GM12878 (cell line): Measurements from ENCODE around the gene DEFB114. TPM values are rescaled to one million over a fixed set of nuclear protein-coding genes. Genes with fewer than 3 reads are reported as not detected.

Source experiments
- ATAC-seq: fragments of 200-7000 bp; cut with Tn5 transposase; 3 replicates; pipeline ENCODE4 v1.9.1; 2020; ENCODE audit warnings: mild to moderate bottlenecking, moderate library complexity
- BruUV-seq: library from RNA; stranded (reverse); fragments of 400-500 nt; replicated peaks from 2 replicates; lab custom pipeline; 2021; lab: Mats Ljungman, UMichigan
- CTCF ChIA-PET: fragments of 300-600 bp; sonication (Branson Sonifier 250); formaldehyde crosslinking; extraction: SDS; loops from one replicate; lab custom pipeline; 2021; ENCODE audit warnings: inconsistent platforms; lab: Yijun Ruan, JAX
- POLR2A ChIA-PET: fragments of 350-600 bp; formaldehyde crosslinking; extraction: SDS; loops from one replicate; lab custom pipeline; 2021; ENCODE audit warnings: inconsistent platforms; lab: Charles Lee
- RAD21 ChIA-PET: fragments of 300-600 bp; sonication (Branson Sonifier 250); formaldehyde crosslinking; loops from one replicate; lab custom pipeline; 2023; ENCODE audit warnings: antibody characterized with exemption; ENCODE audit not compliant: unreplicated experiment; lab: Charles Lee
- SMC1A ChIA-PET: fragments of 300-600 bp; sonication (Branson Sonifier 250); formaldehyde crosslinking; loops from one replicate; lab custom pipeline; 2023; ENCODE audit not compliant: unreplicated experiment, uncharacterized antibody; lab: Charles Lee
- DNase-seq: peaks from one replicate; pipeline ENCODE4 v3.0.0-alpha.2; 2011; ENCODE audit warnings: low read depth, low spot score
- FAIRE-seq: peaks from 3 replicates; lab custom pipeline; 2011; peaks lifted over from hg19 to GRCh38; lab: Jason Lieb, UNC
- H2AFZ ChIP-seq: 2 replicates; pipeline ENCODE4 v1.6.0; 2011; ENCODE audit warnings: low read depth, low read length, control low read depth; ENCODE audit not compliant: control insufficient read depth
- H3K27ac ChIP-seq: 2 replicates; pipeline ENCODE4 v1.5.1; 2011; ENCODE audit warnings: control low read depth; ENCODE audit not compliant: control insufficient read depth, insufficient read depth
- H3K27me3 ChIP-seq, 2 experiments: replicated peaks in 1 of 2; 2 replicates each; pipeline versions ENCODE4 v1.6.0 to v1.6.1; 2011; ENCODE audit warnings: low read length in 1 of 2; ENCODE audit not compliant: control insufficient read depth in 2 of 2, insufficient read depth in 2 of 2
- H3K36me3 ChIP-seq, 2 experiments: 2 replicates each; pipeline ENCODE4 v1.5.1; 2011; ENCODE audit warnings: low read length in 1 of 2; ENCODE audit not compliant: control insufficient read depth in 2 of 2, insufficient read depth in 2 of 2
- H3K4me1 ChIP-seq: 2 replicates; pipeline ENCODE4 v1.6.1; 2011; ENCODE audit warnings: mild to moderate bottlenecking, low read length, moderate library complexity, mixed read lengths; ENCODE audit not compliant: control insufficient read depth, insufficient read depth
- H3K4me2 ChIP-seq: 2 replicates; pipeline ENCODE4 v1.6.0; 2011; ENCODE audit warnings: control low read depth; ENCODE audit not compliant: control insufficient read depth, insufficient read depth
- H3K4me3 ChIP-seq: fragments of 200-600 bp; sonication (generic); 2 replicates; pipeline ENCODE4 v1.5.1; 2016
- H3K79me2 ChIP-seq: 2 replicates; pipeline ENCODE4 v1.6.0; 2011; ENCODE audit warnings: low read length; ENCODE audit not compliant: control insufficient read depth, insufficient read depth
- H3K9ac ChIP-seq: 2 replicates; pipeline ENCODE4 v1.8.0; 2011; ENCODE audit warnings: low read length, control low read depth, mixed read lengths; ENCODE audit not compliant: control insufficient read depth, insufficient read depth
- H3K9me3 ChIP-seq: replicated peaks from 3 replicates; pipeline ENCODE4 v1.5.1; 2011; ENCODE audit warnings: mild to moderate bottlenecking, low read length; ENCODE audit not compliant: control insufficient read depth, insufficient read depth
- H4K20me1 ChIP-seq: 2 replicates; pipeline ENCODE4 v1.6.0; 2011; ENCODE audit not compliant: control insufficient read depth, insufficient read depth
- MTA2 ChIP-seq: fragments of 450-650 bp; IDR thresholded peaks from 2 replicates; pipeline ENCODE4 v1.6.1; 2016; ENCODE audit warnings: low read depth, mild to moderate bottlenecking, moderate library complexity
- NR2F1 ChIP-seq: fragments of 450-650 bp; conservative IDR thresholded peaks from 2 replicates; pipeline ENCODE4 v1.6.1; 2017; ENCODE audit warnings: mild to moderate bottlenecking
- RELA ChIP-seq: fragments of 450-650 bp; IDR thresholded peaks from 2 replicates; pipeline ENCODE4 v1.8.0; 2014; ENCODE audit warnings: borderline replicate concordance; ENCODE audit not compliant: partially characterized antibody
- RUNX3 ChIP-seq: IDR thresholded peaks from 2 replicates; pipeline ENCODE4 v1.6.1; 2012; ENCODE audit warnings: low read length, inconsistent platforms
- WGBS: methylation state at CpG from one replicate; pipeline ENCODE4 v1.1.6; 2016; ENCODE audit warnings: low lambda C conversion rate; ENCODE audit not compliant: insufficient replicate concordance, insufficient coverage; ENCODE audit errors: missing lambda C conversion rate; 5-methylcytosine and 5-hydroxymethylcytosine counted together
- in situ Hi-C: fragments of 300-500 bp; cut with MboI; formaldehyde crosslinking; loops from 9 replicates; pipeline ENCODE4 v1.14.3; 2018; ENCODE audit warnings: mixed read lengths
- intact Hi-C: fragments of 100-400 bp; cut with micrococcal nuclease; formaldehyde crosslinking; loops from one replicate; pipeline ENCODE4 v1.14.2; 2022; ENCODE audit not compliant: unreplicated experiment
- polyA plus RNA-seq, 11 experiments: library from polyadenylated mRNA; depleted of rRNA in 4 of 11; unstranded in 6 of 11; stranded (reverse) in 5 of 11; fragments of >200 nt; fragmentation: Nextera tagmentation in 4 of 11; fragmentation: Illumina TruSeq in 1 of 11; extraction: Ambion mirVana in 4 of 11; extraction: Trizol in 1 of 11; gene quantifications; 1 replicate in 1 of 11; 2 replicates in 10 of 11; pipeline versions ENCODE4 v1.2.1 to v1.2.3, GENCODE V29; 2011 to 2016; ENCODE audit warnings: inconsistent platforms in 2 of 11, missing spikeins in 2 of 11, low read depth in 1 of 11
- total RNA-seq, 4 experiments: library from RNA; depleted of rRNA in 3 of 4; stranded (reverse); fragments of >200 nt in 3 of 4; fragmentation: Illumina TruSeq in 1 of 4; extraction: Trizol in 1 of 4; gene quantifications; 2 replicates each; pipeline versions ENCODE4 v1.2.1 to v1.2.3, GENCODE V29; 2013 to 2021
- TF ChIP-seq, protein P1 (sequence below): fragments of 150-350 bp; IDR thresholded peaks from 2 replicates; pipeline ENCODE4 v1.6.1; 2016; ENCODE audit warnings: low read depth, low read length

DEFB114 gene
- total and polyA plus RNA-seq, 10 of the 15 experiments (the other 5 are each of a cell fraction or from before 2014, with no cell fraction given): not detected

DNA sequence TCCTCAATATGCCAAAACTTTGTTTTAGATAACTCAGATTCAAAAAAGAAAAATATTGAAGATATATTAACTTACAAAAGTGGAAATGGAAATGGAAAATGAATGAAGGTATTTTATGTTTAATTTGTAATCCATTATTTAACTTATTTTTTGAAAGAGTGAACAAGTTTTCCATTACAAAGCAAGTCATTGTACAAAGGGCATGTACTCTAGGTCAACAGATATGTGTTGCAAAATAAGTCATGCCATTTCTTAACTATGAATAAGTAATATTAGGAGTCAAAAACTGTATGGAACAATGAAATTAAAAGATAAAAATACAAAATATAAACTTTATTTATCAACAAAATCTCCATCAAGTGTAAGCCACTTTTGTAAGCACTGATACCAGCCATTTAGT, 31.3 kb upstream of the DEFB114 start (continued):
- TF ChIP-seq, protein P1, sequence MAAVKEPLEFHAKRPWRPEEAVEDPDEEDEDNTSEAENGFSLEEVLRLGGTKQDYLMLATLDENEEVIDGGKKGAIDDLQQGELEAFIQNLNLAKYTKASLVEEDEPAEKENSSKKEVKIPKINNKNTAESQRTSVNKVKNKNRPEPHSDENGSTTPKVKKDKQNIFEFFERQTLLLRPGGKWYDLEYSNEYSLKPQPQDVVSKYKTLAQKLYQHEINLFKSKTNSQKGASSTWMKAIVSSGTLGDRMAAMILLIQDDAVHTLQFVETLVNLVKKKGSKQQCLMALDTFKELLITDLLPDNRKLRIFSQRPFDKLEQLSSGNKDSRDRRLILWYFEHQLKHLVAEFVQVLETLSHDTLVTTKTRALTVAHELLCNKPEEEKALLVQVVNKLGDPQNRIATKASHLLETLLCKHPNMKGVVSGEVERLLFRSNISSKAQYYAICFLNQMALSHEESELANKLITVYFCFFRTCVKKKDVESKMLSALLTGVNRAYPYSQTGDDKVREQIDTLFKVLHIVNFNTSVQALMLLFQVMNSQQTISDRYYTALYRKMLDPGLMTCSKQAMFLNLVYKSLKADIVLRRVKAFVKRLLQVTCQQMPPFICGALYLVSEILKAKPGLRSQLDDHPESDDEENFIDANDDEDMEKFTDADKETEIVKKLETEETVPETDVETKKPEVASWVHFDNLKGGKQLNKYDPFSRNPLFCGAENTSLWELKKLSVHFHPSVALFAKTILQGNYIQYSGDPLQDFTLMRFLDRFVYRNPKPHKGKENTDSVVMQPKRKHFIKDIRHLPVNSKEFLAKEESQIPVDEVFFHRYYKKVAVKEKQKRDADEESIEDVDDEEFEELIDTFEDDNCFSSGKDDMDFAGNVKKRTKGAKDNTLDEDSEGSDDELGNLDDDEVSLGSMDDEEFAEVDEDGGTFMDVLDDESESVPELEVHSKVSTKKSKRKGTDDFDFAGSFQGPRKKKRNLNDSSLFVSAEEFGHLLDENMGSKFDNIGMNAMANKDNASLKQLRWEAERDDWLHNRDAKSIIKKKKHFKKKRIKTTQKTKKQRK: no peak

DNA sequence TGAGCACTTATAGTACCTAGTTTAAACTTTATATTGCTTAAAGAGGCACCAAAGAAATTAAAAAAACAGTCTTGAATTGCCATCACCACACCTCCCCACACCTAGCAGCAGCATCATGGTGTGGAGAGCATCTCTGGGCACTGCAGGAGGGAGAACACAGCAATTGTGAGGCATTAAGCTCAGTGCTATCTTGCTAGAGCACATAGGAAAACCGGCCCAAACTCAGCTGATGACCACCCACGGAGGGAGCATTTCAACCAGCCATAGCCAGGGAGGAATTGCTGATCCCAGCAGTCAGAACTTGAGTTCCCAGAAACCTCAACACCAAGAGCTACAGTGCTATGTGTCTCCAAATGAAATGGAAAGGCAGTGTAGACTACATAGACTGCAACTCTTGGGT, 24.9 kb upstream of the DEFB114 start:
- ChIA-PET CTCF (interaction anchor here (1.5 kb wide), 1 partner anchor 14 kb away, joined by 3 read pairs; no protein-coding TSS in a partner anchor), RAD21 (no interaction called here), SMC1A (no interaction called here)

More for the DNA sequence above, 24.9 kb upstream of the DEFB114 start:
- Histone ChIP-seq H3K4me1 (no peaks in the 10 kb centered on the region), H3K36me3 (no peaks in the 10 kb centered on the region), H3K27ac (no peak overlapping the region), H2AFZ (no peak overlapping the region), H3K79me2 (no peaks in the 10 kb centered on the region), H3K9ac (no peak overlapping the region), H3K9me3 (no peaks in the 10 kb centered on the region), H4K20me1 (no peaks in the 10 kb centered on the region), H3K4me2 (no peak overlapping the region), H3K27me3 (no peaks in the 10 kb centered on the region), H3K4me3 (no peak overlapping the region)
- FAIRE-seq (no peak), DNase-seq (no peak), ATAC-seq (no peak)
- POLR2A ChIA-PET: no interaction called here
- in situ Hi-C loops: no loop called here
- no peak for TF ChIP-seq RUNX3
- TF ChIP-seq MTA2: no peak
- no peak for TF ChIP-seq NR2F1
- TF ChIP-seq RELA: no peak
- intact Hi-C loops: no loop called here
- BruUV-seq: no TSS peak
- WGBS: 0% methylated on average over 2 of the region's 2 CpGs
